SHP77 treated with DMSO at 0.1 percent for 48 hours (cell line): ENCODE results near the gene GBP7.

Experiments
- DNase-seq: peaks from one replicate; lab custom pipeline; 2025; lab: John Stamatoyannopoulos, UW

GBP7 gene

DNA sequence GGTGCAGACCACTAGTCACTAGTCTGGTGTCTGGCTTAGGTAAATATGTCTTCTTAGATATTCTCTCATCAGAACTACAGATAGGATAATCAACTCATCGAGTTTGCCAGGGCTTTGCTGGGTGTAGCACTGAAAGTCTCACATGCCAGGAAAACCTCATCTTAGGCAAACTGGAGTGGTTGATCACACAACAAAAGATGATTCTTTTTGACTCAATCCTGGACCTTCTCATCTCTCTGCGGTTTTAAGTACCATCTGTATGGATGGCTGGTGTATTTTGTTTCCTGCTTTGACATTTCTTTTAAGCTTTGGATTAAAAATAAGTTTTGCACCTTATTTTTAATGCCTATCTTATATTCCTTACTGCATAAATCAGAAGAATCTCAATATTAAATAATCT is 61.1 kb downstream of the GBP7 start:
- no peak for DNase-seq

DNA sequence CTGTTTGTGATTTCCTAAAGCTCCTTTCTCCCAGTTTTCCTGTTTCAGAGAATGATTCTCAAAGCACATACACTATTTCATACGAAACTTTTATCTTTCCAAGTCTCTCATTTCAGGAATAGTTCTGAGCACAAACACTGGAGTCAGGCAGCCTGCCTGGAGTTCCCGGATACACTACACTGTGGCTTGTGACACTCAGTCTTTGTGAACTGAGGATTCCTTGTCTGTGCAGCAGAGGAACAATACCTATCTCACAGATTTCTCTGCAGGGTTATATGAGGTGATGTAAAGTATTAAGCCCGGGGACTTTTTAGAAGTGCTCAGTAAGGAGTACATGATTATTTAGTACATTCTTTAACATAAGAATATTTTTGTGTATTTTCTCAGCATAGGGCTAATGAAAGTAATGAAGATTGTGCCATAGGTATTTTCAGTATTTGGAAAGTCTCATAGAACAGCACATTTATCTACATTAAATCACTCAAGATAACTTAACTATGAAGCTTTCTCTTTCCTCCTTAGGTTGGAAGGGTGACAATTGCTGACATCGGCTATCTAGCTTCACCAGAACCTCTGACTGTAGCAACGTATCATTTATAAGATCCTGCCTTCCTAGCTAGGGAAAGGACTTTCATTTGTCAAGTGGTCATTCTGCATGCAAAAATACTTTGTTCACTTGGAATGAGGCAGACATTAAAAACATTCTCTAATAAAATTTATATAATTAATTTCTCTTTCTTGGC is 62.8 kb downstream of the GBP7 start:
- no peak for DNase-seq

DNA sequence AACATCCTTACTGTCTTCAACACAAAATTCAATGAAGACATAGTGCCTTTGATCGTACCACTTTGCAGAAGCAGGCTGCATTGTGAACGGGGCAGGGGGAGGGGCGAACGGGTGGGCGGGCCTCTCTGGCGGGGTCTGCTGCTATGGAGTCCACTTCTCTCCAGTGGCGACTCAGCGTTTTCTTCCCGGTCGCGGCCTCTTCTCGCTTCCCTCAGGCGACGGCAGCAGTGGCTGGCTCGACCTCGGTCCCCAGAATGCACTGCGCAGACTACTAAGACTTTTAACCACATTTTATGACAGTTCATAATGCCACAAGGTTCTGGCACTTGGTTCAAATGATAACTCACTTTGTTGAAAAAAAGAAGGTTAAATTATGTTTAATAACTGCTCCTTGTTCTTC is 71.1 kb downstream of the GBP7 start:
- no peak for DNase-seq

DNA sequence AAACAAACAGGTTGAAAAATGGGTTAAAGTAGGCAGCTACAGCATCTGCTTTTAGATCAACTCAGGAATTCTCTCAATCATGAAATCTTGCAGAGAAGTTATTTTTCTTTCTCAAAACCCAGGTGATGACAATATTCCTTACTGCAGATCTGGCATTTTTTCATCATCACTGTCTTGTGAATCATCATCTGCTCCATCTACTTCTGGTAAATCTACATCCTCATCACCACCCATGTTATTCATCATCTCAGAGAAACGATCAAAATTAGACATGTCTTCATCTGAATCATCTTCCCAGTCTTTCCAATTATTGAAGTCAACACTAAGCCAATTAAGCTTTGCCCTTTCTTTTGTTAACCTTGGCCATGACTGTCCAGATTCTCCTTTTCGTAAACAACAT is 71.7 kb downstream of the GBP7 start:
- DNase-seq, result no peak

DNA sequence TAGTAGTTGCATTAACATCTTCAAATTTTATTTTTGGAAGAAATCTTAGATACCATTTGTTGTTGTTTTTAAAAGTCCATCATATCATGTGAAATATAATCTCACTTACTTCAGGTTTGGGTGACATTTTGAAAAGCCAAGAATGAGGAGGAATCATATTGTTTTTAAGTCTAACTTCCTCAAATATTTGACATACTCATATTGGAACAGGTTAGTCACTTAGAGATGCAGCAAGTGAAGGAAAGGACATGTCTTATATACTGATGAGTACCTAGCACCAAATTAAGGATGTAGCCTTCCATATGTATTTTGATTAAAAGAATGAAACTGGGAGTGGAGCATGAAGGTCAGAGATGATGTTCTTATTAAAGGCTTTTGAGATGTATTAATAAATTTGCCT is 73.8 kb downstream of the GBP7 start:
- DNase-seq, result no peak

DNA sequence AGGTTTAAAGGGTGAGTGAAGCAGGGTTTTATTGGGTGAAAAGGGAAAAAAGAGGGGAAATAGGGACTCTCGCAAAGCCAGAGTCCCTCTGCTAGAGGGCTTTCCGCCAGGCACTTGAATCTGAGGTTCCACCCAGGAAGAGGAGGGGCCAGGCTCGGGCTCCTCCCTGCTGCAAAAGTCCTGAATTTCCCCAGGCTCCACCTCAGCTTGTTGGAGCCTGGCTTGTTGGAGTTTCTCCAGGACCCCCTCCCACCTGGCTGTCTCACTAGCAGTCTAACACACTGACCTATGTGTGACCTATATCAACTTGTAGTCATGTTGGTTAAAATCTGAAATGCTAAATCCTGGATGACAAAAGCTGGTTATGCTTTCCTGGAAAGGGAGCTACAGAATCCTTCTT is 75.4 kb downstream of the GBP7 start:
- DNase-seq, result no peak

DNA sequence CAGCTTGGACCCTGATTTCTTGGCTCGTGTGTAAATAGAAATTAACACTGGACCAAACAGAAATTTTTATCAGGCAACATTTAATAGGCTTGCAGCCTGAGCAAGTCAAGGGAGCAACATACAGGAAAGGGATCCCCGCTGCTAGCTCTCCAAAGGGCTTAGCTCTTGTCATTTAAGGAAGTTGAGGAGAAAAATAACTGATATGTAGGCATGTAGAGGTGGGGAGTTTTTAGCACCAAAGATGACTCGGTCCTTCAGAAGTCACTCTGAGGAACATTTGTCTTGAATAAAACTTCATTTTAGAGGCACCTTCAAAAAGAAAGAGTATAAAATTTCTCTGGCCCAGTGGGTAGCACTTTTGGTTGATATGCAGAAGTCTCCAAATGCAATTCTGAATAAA is 76.9 kb downstream of the GBP7 start:
- no peak for DNase-seq

DNA sequence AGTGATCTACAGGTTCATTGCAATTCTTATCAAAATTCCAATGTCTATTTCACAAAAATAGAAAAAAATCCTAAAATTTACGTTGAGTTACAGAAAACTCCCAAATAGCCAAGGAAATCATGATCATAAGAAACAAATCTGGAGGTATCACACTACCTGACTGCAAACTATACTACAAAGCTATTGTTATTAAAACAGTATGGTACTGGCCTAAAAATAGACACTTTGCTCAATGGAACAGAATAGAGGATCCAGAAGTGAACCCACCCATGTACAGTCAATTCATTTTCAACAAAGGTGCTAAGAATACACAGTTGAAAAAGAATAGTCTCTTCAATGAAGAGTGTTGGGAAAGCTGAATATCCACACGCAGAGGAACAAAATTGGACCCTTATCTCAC is 80.1 kb downstream of the GBP7 start:
- no peak for DNase-seq

DNA sequence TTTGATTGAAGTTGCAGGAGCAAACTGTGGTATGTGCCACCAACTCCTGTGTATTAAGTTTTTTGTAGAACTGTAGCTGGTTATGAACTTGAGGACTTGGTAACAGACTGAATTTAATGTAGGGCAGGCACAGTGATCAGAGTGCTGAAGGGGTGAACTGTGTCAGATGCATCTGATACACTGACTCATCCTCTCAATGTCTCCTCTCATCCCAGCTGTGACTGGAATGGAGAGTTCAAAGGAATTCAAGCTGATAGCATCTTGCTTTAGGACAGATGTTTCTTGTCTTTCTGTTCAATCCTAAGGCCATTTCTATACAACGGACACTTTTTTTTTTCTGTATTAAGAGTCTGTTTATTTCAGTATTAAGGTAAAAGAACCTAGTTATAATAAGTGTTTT is 85.8 kb downstream of the GBP7 start:
- DNase-seq, result no peak

DNA sequence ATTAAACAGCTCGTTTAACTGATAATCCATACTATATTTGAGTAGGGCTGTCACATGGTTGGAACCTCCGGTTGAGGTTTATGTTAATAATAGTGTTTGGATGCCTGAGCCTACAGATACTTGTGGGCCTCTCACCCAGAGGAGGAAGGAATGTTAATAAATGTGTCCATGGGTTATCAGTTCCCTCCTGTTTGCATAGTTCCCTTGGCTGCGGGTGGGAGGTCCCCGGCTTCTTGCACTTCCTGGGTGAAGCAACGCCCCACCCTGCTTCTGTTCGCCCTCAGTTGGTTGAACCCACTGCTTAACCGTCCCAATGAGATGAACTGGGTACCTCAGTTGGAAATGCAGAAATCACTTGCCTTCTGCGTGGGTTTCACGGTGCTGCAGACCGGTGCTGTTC is 87.2 kb downstream of the GBP7 start:
- DNase-seq, result no peak

DNA sequence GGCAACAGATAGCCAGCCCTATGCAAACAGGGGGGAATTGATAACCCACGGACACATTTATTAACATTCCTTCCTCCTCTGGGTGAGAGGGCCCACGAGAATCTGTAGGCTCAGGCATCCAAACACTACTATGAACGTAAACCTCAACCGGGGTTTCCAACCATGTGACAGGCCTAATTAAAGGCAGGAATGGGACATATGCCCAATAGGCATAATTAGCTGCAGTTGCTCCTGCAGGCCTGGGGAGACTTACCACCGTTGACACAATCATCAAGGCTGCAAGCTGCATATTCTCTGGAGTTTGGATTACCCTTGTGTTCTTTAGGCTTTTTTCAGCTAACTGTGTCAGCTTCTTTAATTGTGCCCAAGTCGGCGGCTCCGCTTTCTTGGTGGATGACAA is 88.6 kb downstream of the GBP7 start:
- no peak for DNase-seq

DNA sequence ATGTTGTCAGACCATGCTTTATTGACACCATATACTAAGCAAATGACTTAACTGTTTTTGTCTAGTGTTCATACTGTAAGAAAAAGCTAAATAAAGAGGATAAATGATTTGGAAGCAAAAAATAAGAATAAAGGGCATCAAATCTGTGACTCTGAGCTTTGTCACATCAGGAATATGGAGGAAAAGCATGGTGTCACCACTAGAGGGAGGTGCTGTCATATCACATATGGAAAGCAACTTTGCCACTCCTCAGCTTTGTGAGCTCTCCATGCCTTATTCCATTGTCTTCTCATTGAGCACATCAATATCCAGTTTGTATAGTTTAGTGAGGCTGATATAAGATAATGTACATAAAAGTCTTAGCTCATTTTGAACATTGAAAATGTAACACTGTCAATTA is 90.0 kb downstream of the GBP7 start:
- no peak for DNase-seq
